WTC11 (cell line): Measurements from ENCODE around the gene KCNG1. TPM values are rescaled to one million over a fixed set of nuclear protein-coding genes. Genes with fewer than 3 reads are reported as not detected.

Experiments used
- ATAC-seq: fragments of 200-7000 bp; cut with Tn5 transposase; 2 replicates; pipeline ENCODE4 v1.10.0; 2021; ENCODE audit warnings: mild to moderate bottlenecking, moderate library complexity
- CTCF ChIA-PET: fragments of 300-600 bp; sonication (Branson Sonifier 250); formaldehyde crosslinking; loops from one replicate; lab custom pipeline; 2021; ENCODE audit warnings: antibody characterized with exemption; lab: Charles Lee
- POLR2A ChIA-PET: fragments of 350-600 bp; sonication (Branson Sonifier 250); formaldehyde crosslinking; loops from one replicate; lab custom pipeline; 2021; ENCODE audit warnings: antibody characterized with exemption; lab: Charles Lee
- DNase-seq: peaks from one replicate; pipeline ENCODE4 v3.0.0; 2021; ENCODE audit warnings: low spot score
- H3K27ac Mint-ChIP-seq: 2 replicates; pipeline ENCODE4 v1.8.0; 2021; ENCODE audit warnings: mixed read lengths
- H3K27me3 Mint-ChIP-seq: 2 replicates; pipeline ENCODE4 v1.8.0; 2021; ENCODE audit warnings: low read depth, mild to moderate bottlenecking, moderate library complexity, mixed read lengths
- H3K36me3 Mint-ChIP-seq: 2 replicates; pipeline ENCODE4 v1.8.0; 2021; ENCODE audit warnings: mixed read lengths
- H3K4me1 Mint-ChIP-seq: 2 replicates; pipeline ENCODE4 v1.8.0; 2022; ENCODE audit warnings: mixed read lengths
- H3K4me3 Mint-ChIP-seq: 2 replicates; pipeline ENCODE4 v1.8.0; 2021; ENCODE audit warnings: mild to moderate bottlenecking, moderate library complexity, mixed read lengths
- H3K9me3 Mint-ChIP-seq: 2 replicates; pipeline ENCODE4 v1.8.0; 2021; ENCODE audit warnings: mixed read lengths
- ARID4B ChIP-seq: sonication (generic); formaldehyde crosslinking; IDR thresholded peaks from 2 replicates; pipeline ENCODE4 v1.8.0; 2023; ENCODE audit warnings: missing genetic modification reagents, mild to moderate bottlenecking, borderline replicate concordance
- ATF6 ChIP-seq: sonication (generic); formaldehyde crosslinking; IDR thresholded peaks from 2 replicates; pipeline ENCODE4 v1.8.1; 2023; ENCODE audit warnings: mild to moderate bottlenecking, missing genetic modification reagents
- CTCF ChIP-seq: fragments of 200-600 bp; IDR thresholded peaks from 2 replicates; pipeline ENCODE4 v1.8.0; 2022; ENCODE audit warnings: antibody characterized with exemption
- E2F1 ChIP-seq: sonication (generic); formaldehyde crosslinking; IDR thresholded peaks from 2 replicates; pipeline ENCODE4 v1.8.0; 2022; ENCODE audit warnings: mild to moderate bottlenecking, missing genetic modification reagents
- E2F5 ChIP-seq: sonication (generic); formaldehyde crosslinking; IDR thresholded peaks from 2 replicates; pipeline ENCODE4 v1.8.1; 2022; ENCODE audit warnings: mild to moderate bottlenecking, moderate library complexity, missing genetic modification reagents
- ETV6 ChIP-seq: sonication (generic); formaldehyde crosslinking; IDR thresholded peaks from 2 replicates; pipeline ENCODE4 v1.8.1; 2022; ENCODE audit warnings: mild to moderate bottlenecking, missing genetic modification reagents
- HMGA2 ChIP-seq: fragments of 250-450 bp; sonication (Bioruptor Pico); IDR thresholded peaks from 2 replicates; pipeline ENCODE4 v1.4.0; 2021; ENCODE audit warnings: mild to moderate bottlenecking, moderate library complexity
- IRF1 ChIP-seq: sonication (generic); formaldehyde crosslinking; IDR thresholded peaks from 2 replicates; pipeline ENCODE4 v1.8.0; 2023; ENCODE audit warnings: missing genetic modification reagents
- MAX ChIP-seq: sonication (generic); formaldehyde crosslinking; IDR thresholded peaks from 2 replicates; pipeline ENCODE4 v1.8.0; 2022; ENCODE audit warnings: mild to moderate bottlenecking, missing genetic modification reagents
- PREB ChIP-seq: sonication (generic); formaldehyde crosslinking; IDR thresholded peaks from 2 replicates; pipeline ENCODE4 v1.8.1; 2022; ENCODE audit warnings: mild to moderate bottlenecking, missing genetic modification reagents, moderate library complexity, borderline replicate concordance
- TCF7 ChIP-seq: sonication (generic); formaldehyde crosslinking; IDR thresholded peaks from 2 replicates; pipeline ENCODE4 v1.8.0; 2022; ENCODE audit warnings: mild to moderate bottlenecking, low read depth, missing genetic modification reagents, moderate library complexity
- ZNF232 ChIP-seq: sonication (generic); formaldehyde crosslinking; IDR thresholded peaks from 2 replicates; pipeline ENCODE4 v1.8.0; 2022; ENCODE audit warnings: mild to moderate bottlenecking, missing genetic modification reagents
- ZNF671 ChIP-seq: fragments of 250-450 bp; sonication (Bioruptor Pico); IDR thresholded peaks from 2 replicates; pipeline ENCODE4 v1.8.0; 2021; ENCODE audit warnings: mild to moderate bottlenecking
- total RNA-seq: library from RNA; stranded (reverse); gene quantifications from 3 replicates; pipeline ENCODE4 v1.2.3, GENCODE V29; 2021

Gene KCNG1
- total RNA-seq, 1 experiment from 2014 or later, result 34.6 TPM

GRCh38 chr20:51059862-51060261 is 37.0 kb upstream of the KCNG1 start:
- no peak overlapping the region for H3K27ac Mint-ChIP-seq
- H3K27me3 Mint-ChIP-seq, result no peaks in the 10 kb centered on the region
- H3K9me3 Mint-ChIP-seq, result peaks cover 11% of the 10 kb centered on the region
- peaks cover 16% of the 10 kb centered on the region for H3K4me1 Mint-ChIP-seq
- CTCF ChIA-PET, result interaction anchor here (2.8 kb wide), 1 partner anchor 72 kb away, joined by 9 read pairs; no protein-coding TSS in a partner anchor
- POLR2A ChIA-PET, result no interaction called here
- no peak for ATAC-seq
- DNase-seq, result no peak
- no peak for TF ChIP-seq ETV6
- TF ChIP-seq, all 79 proteins: peak for 0
- Mint-ChIP-seq H3K4me3 (no peak overlapping the region), H3K36me3 (no peaks in the 10 kb centered on the region)

- peaks cover 11% of the 10 kb centered on the region for H3K9me3 Mint-ChIP-seq
- no peaks in the 10 kb centered on the region for H3K36me3 Mint-ChIP-seq
- TF ChIP-seq HMGA2 (CRISPR knock-in tag) (no peak), ATF6 (CRISPR knock-in tag) (no peak), ZNF671 (CRISPR knock-in tag) (no peak), IRF1 (no peak), E2F5 (CRISPR knock-in tag) (no peak), MAX (CRISPR knock-in tag) (no peak), TCF7 (CRISPR knock-in tag) (no peak), ARID4B (CRISPR knock-in tag) (no peak), E2F1 (CRISPR knock-in tag) (no peak), PREB (CRISPR knock-in tag) (no peak), CTCF (no peak), ZNF232 (no peak)
- TF ChIP-seq, all 79 proteins: peak for 0
Observed at GRCh38 chr20:51058017-51058416, 35.1 kb upstream of the KCNG1 start.

More at GRCh38 chr20:51058017-51058416, 35.1 kb upstream of the KCNG1 start:
- CTCF ChIA-PET, result interaction anchor here (0.7 to 2.8 kb wide), 5 partner anchors 16 to 70 kb away, joined by 3 to 9 read pairs (median 6); no protein-coding TSS in a partner anchor
- Mint-ChIP-seq H3K27me3 (peaks cover 4% of the 10 kb centered on the region), H3K4me3 (no peak overlapping the region), H3K4me1 (peaks cover 16% of the 10 kb centered on the region), H3K27ac (no peak overlapping the region)
- DNase-seq (no peak), ATAC-seq (no peak)
- POLR2A ChIA-PET, result no interaction called here
